HepG2 (cell line): Measurements from ENCODE around the gene BSG. TPM values are rescaled to one million over a fixed set of nuclear protein-coding genes. Genes with fewer than 3 reads are reported as not detected.
A peak's percentile ranks its signal among the peaks of the same experiment; 100 is the strongest.

Source experiments
- ATF2 ChIP-seq: sonication (generic); formaldehyde crosslinking; IDR thresholded peaks from 2 replicates; pipeline ENCODE4 v1.4.0; 2020; ENCODE audit warnings: missing genetic modification reagents
- BRD4 ChIP-seq: sonication (generic); formaldehyde crosslinking; IDR thresholded peaks from 2 replicates; pipeline ENCODE4 v1.4.0; 2020; ENCODE audit warnings: missing genetic modification reagents
- CEBPB ChIP-seq: IDR thresholded peaks from 2 replicates; pipeline ENCODE4 v1.6.1; 2011; ENCODE audit warnings: low read depth, low read length, improper control_type of control experiment, borderline replicate concordance
- DR1 ChIP-seq: sonication (generic); formaldehyde crosslinking; IDR thresholded peaks from 2 replicates; pipeline ENCODE4 v1.8.0; 2021; ENCODE audit warnings: mild to moderate bottlenecking, missing genetic modification reagents, inconsistent platforms
- ETS1 ChIP-seq: sonication (generic); formaldehyde crosslinking; IDR thresholded peaks from 2 replicates; pipeline ENCODE4 v1.4.0; 2020; ENCODE audit warnings: missing genetic modification reagents
- FOSL2 ChIP-seq: sonication (generic); formaldehyde crosslinking; IDR thresholded peaks from 2 replicates; pipeline ENCODE4 v1.4.0; 2020; ENCODE audit warnings: missing genetic modification reagents
- FOXO1 ChIP-seq: sonication (generic); formaldehyde crosslinking; IDR thresholded peaks from 2 replicates; pipeline ENCODE4 v1.4.0; 2020; ENCODE audit warnings: missing genetic modification reagents
- FOXO4 ChIP-seq: sonication (generic); formaldehyde crosslinking; conservative IDR thresholded peaks from 2 replicates; pipeline ENCODE4 v1.8.1; 2023; ENCODE audit warnings: missing genetic modification reagents
- GFI1 ChIP-seq: sonication (generic); formaldehyde crosslinking; IDR thresholded peaks from 2 replicates; pipeline ENCODE4 v1.5.0; 2020; ENCODE audit warnings: missing genetic modification reagents, mild to moderate bottlenecking, borderline replicate concordance
- HDAC6 ChIP-seq: fragments of 200-600 bp; sonication (generic); IDR thresholded peaks from 2 replicates; pipeline ENCODE4 v1.7.0; 2017; ENCODE audit warnings: mild to moderate bottlenecking, antibody characterized with exemption, low read length, low read depth
- KLF16 ChIP-seq, 2 experiments: sonication (generic) in 1 of 2; formaldehyde crosslinking in 1 of 2; IDR thresholded peaks; 2 replicates each; pipeline versions ENCODE4 v1.6.1 to v1.8.0; 2016 to 2023; ENCODE audit warnings: missing genetic modification reagents in 2 of 2, missing compliant biosample characterization in 1 of 2
- MIXL1 ChIP-seq: IDR thresholded peaks from 2 replicates; pipeline ENCODE4 v1.6.1; 2016
- PATZ1 ChIP-seq: sonication (generic); formaldehyde crosslinking; IDR thresholded peaks from 2 replicates; pipeline ENCODE4 v1.4.0; 2020; ENCODE audit warnings: missing genetic modification reagents
- PHF20 ChIP-seq: sonication (generic); formaldehyde crosslinking; IDR thresholded peaks from 2 replicates; pipeline ENCODE4 v1.5.0; 2020; ENCODE audit warnings: mild to moderate bottlenecking, missing genetic modification reagents
- SPEN ChIP-seq: sonication (generic); formaldehyde crosslinking; IDR thresholded peaks from 2 replicates; pipeline ENCODE4 v1.5.1; 2020; ENCODE audit warnings: low read depth, mild to moderate bottlenecking, missing genetic modification reagents
- ZBED4 ChIP-seq: sonication (generic); formaldehyde crosslinking; IDR thresholded peaks from 2 replicates; pipeline ENCODE4 v1.4.0; 2020; ENCODE audit warnings: missing genetic modification reagents, borderline replicate concordance
- ZBTB3 ChIP-seq: sonication (generic); formaldehyde crosslinking; IDR thresholded peaks from 2 replicates; pipeline ENCODE4 v1.4.0; 2020; ENCODE audit warnings: low read depth, mild to moderate bottlenecking, moderate library complexity, missing genetic modification reagents, borderline replicate concordance
- ZIK1 ChIP-seq: sonication (generic); formaldehyde crosslinking; IDR thresholded peaks from 2 replicates; pipeline ENCODE4 v1.5.0; 2020; ENCODE audit warnings: mild to moderate bottlenecking, low read depth, missing genetic modification reagents, borderline replicate concordance
- ZKSCAN5 ChIP-seq: sonication (generic); formaldehyde crosslinking; IDR thresholded peaks from 2 replicates; pipeline ENCODE4 v1.5.1; 2020; ENCODE audit warnings: mild to moderate bottlenecking, missing genetic modification reagents
- ZNF619 ChIP-seq: sonication (generic); formaldehyde crosslinking; IDR thresholded peaks from 2 replicates; pipeline ENCODE4 v1.4.0; 2020; ENCODE audit warnings: mild to moderate bottlenecking, missing genetic modification reagents
- ZNF713 ChIP-seq: sonication (generic); formaldehyde crosslinking; IDR thresholded peaks from 2 replicates; pipeline ENCODE4 v1.4.0; 2020; ENCODE audit warnings: mild to moderate bottlenecking, missing genetic modification reagents
- ZNF792 ChIP-seq: IDR thresholded peaks from 2 replicates; pipeline ENCODE4 v1.6.1; 2016
- polyA plus RNA-seq, 8 experiments: library from polyadenylated mRNA; depleted of rRNA in 3 of 8; stranded (reverse) in 7 of 8; unstranded in 1 of 8; fragments of >200 nt; fragmentation: Illumina TruSeq in 4 of 8; extraction: Trizol in 4 of 8; gene quantifications; 2 replicates each; pipeline versions ENCODE4 v1.2.1 to v1.2.3, GENCODE V29; 2011 to 2016; ENCODE audit warnings: low read depth in 4 of 8, missing spikeins in 1 of 8, mixed read lengths in 1 of 8; ENCODE audit not compliant: insufficient read depth in 1 of 8
- total RNA-seq, 5 experiments: library from RNA; depleted of rRNA; stranded (reverse); fragments of >200 nt; fragmentation: Illumina TruSeq; extraction: Trizol; gene quantifications; 2 replicates each; pipeline ENCODE4 v1.2.3, GENCODE V29; 2016; ENCODE audit warnings: low read depth in 1 of 5

Gene BSG
- total and polyA plus RNA-seq, 2 of the 13 experiments (the other 11 are each of a cell fraction or from before 2014, with no cell fraction given), result 309 to 754 TPM

- peak; percentile 92 for TF ChIP-seq PATZ1 (CRISPR knock-in tag)
- peak; percentile 10; the same call in 1 of the 2 replicates for TF ChIP-seq FOSL2 (CRISPR knock-in tag)
- peak; percentile 80; the same call in 1 of the 2 replicates for TF ChIP-seq ZBTB3
- TF ChIP-seq ATF2 (CRISPR knock-in tag), result no peak
- no peak for TF ChIP-seq BRD4
- no peak for TF ChIP-seq KLF16 (CRISPR knock-in tag; IDR thresholded peaks at IDR 0.05)
- no peak for TF ChIP-seq ZNF713
- peak; percentile 24; the same call in 1 of the 2 replicates for TF ChIP-seq FOXO1
- peak; percentile 28; the same call in 1 of the 2 replicates for TF ChIP-seq ZNF792 (CRISPR knock-in tag)
- TF ChIP-seq SPEN (CRISPR knock-in tag), result no peak
- no peak for TF ChIP-seq PHF20
- TF ChIP-seq ZKSCAN5 (CRISPR knock-in tag), result no peak
- peak; percentile 93 for TF ChIP-seq CEBPB
- no peak for TF ChIP-seq ZBED4 (CRISPR knock-in tag)
- TF ChIP-seq MIXL1 (CRISPR knock-in tag), result no peak
- no peak for TF ChIP-seq FOXO4 (CRISPR knock-in tag)
- TF ChIP-seq DR1 (CRISPR knock-in tag), result no peak
- no peak for TF ChIP-seq ETS1
- no peak for TF ChIP-seq ZNF619 (CRISPR knock-in tag)
- no peak for TF ChIP-seq HDAC6
- no peak for TF ChIP-seq GFI1 (CRISPR knock-in tag)
- TF ChIP-seq ZIK1 (CRISPR knock-in tag), result no peak
These were observed 6.0 kb upstream of the BSG start (continued) for GRCh38 chr19:566403-566802.
